Activated B cell treated with CpG ODN at 0.5 μM for 24 hours (primary cell): ENCODE data around the gene SPOCD1. TPM values are rescaled to one million over a fixed set of nuclear protein-coding genes. Genes with fewer than 3 reads are reported as not detected.

Experiments
- ATAC-seq: fragments of 200-7000 bp; cut with Tn5 transposase; one replicate; pipeline ENCODE4 v1.10.0; 2021; ENCODE audit warnings: low read depth, mild to moderate bottlenecking, moderate library complexity
- CTCF ChIA-PET: fragments of 350-600 bp; sonication (Branson Sonifier 250); formaldehyde crosslinking; loops from one replicate; lab custom pipeline; 2021; ENCODE audit warnings: antibody characterized with exemption; lab: Charles Lee
- POLR2A ChIA-PET: fragments of 350-600 bp; sonication (Branson Sonifier 250); formaldehyde crosslinking; loops from one replicate; lab custom pipeline; 2021; ENCODE audit warnings: antibody characterized with exemption; lab: Charles Lee
- DNase-seq: peaks from one replicate; pipeline ENCODE4 v3.0.0; 2022
- H3K27ac Mint-ChIP-seq: one replicate; pipeline ENCODE4 v1.8.0; 2020; ENCODE audit warnings: mixed read lengths
- H3K27me3 Mint-ChIP-seq: one replicate; pipeline ENCODE4 v1.8.0; 2021; ENCODE audit warnings: mixed read lengths
- H3K36me3 Mint-ChIP-seq: one replicate; pipeline ENCODE4 v1.8.0; 2021; ENCODE audit warnings: low read depth, mixed read lengths
- H3K4me1 Mint-ChIP-seq: one replicate; pipeline ENCODE4 v1.8.0; 2021; ENCODE audit warnings: mixed read lengths
- H3K4me3 Mint-ChIP-seq: one replicate; pipeline ENCODE4 v1.8.0; 2020; ENCODE audit warnings: mild to moderate bottlenecking, mixed read lengths
- H3K9me3 Mint-ChIP-seq: one replicate; pipeline ENCODE4 v1.8.0; 2020; ENCODE audit warnings: mixed read lengths
- CTCF ChIP-seq: fragments of 200-600 bp; IDR thresholded peaks from one replicate; pipeline ENCODE4 v1.8.0; 2022; ENCODE audit warnings: antibody characterized with exemption, mild to moderate bottlenecking
- intact Hi-C: fragments of 100-400 bp; cut with micrococcal nuclease; formaldehyde crosslinking; loops from one replicate; pipeline ENCODE4 v1.15.1; 2024
- total RNA-seq: library from RNA; stranded (reverse); gene quantifications from 2 replicates; pipeline ENCODE4 v1.2.3, GENCODE V29; 2022

SPOCD1 gene
- total RNA-seq, 1 donor from 2014 or later = not detected

GRCh38 chr1:31765041-31765467 is 50.8 kb downstream of the SPOCD1 start:
- intact Hi-C loops = no loop called here
- DNase-seq = no peak
- no peak overlapping the region for H3K27ac Mint-ChIP-seq
- ATAC-seq = no peak
- peaks cover 3% of the 10 kb centered on the region for H3K27me3 Mint-ChIP-seq
- H3K36me3 Mint-ChIP-seq = no peaks in the 10 kb centered on the region
- H3K4me1 Mint-ChIP-seq = peaks cover 48% of the 10 kb centered on the region
- CTCF ChIA-PET = interaction anchor here (1.0 to 2.0 kb wide), 4 partner anchors 14 to 199 kb away, joined by 3 to 10 read pairs (median 4); no protein-coding TSS in a partner anchor
- TF ChIP-seq CTCF = no peak
- peak overlapping the region; percentile 80 for H3K4me3 Mint-ChIP-seq
- POLR2A ChIA-PET = interaction anchor here (0.6 to 4.3 kb wide), 4 partner anchors 20 to 208 kb away, joined by 4 to 27 read pairs (median 6); no protein-coding TSS in a partner anchor
- H3K9me3 Mint-ChIP-seq = no peaks in the 10 kb centered on the region

GRCh38 chr1:31764312-31765040 is 51.3 kb downstream of the SPOCD1 start, which contains the start of gene ADGRB2:
ADGRB2 (minus strand) TSS chr1:31764340; CDS start chr1:31757221, 7,119 bp downstream.
- DNase-seq = peak; percentile 46

GRCh38 chr1:31763671-31764311 is 52.0 kb downstream of the SPOCD1 start:
- peak overlapping the region; percentile 78 for H3K4me3 Mint-ChIP-seq
- no peaks in the 10 kb centered on the region for H3K9me3 Mint-ChIP-seq

More at GRCh38 chr1:31764312-31765040, 51.3 kb downstream of the SPOCD1 start, which contains the start of gene ADGRB2:
- no peak for TF ChIP-seq CTCF
- ChIA-PET CTCF (interaction anchor here (1.0 to 4.7 kb wide), 5 partner anchors 14 to 199 kb away, joined by 3 to 68 read pairs (median 5); no protein-coding TSS in a partner anchor), POLR2A (interaction anchor here (0.6 to 4.3 kb wide), 3 partner anchors 20 to 208 kb away, joined by 4 to 27 read pairs (median 4); no protein-coding TSS in a partner anchor)
- Mint-ChIP-seq H3K4me3 (peak within 1 kb of the TSS; percentile 80), H3K36me3 (no peaks in the 10 kb centered on the region), H3K27me3 (peaks cover 3% of the 10 kb centered on the region), H3K27ac (no peak within 1 kb of the TSS), H3K9me3 (no peaks in the 10 kb centered on the region), H3K4me1 (peaks cover 45% of the 10 kb centered on the region)
- intact Hi-C loops = loop anchor here (1.0 to 5.0 kb wide), 2 partner anchors 8 to 173 kb away; partner anchors contain the start of gene PTP4A2
- ATAC-seq = peak; percentile 32

More at GRCh38 chr1:31763671-31764311, 52.0 kb downstream of the SPOCD1 start:
- DNase-seq = no peak
- H3K27me3 Mint-ChIP-seq = peaks cover 3% of the 10 kb centered on the region
- peak; percentile 2 for ATAC-seq
- intact Hi-C loops = loop anchor here (1.0 to 5.0 kb wide), 4 partner anchors 9 to 299 kb away; partner anchors contain the start of gene PTP4A2
- no peak for TF ChIP-seq CTCF
- POLR2A ChIA-PET = interaction anchor here (1.0 to 4.3 kb wide), 3 partner anchors 21 to 25 kb away, joined by 4 to 41 read pairs (median 27); no protein-coding TSS in a partner anchor
- CTCF ChIA-PET = interaction anchor here (1.1 to 4.7 kb wide), 6 partner anchors 12 to 299 kb away, joined by 3 to 68 read pairs (median 5); no protein-coding TSS in a partner anchor
- H3K36me3 Mint-ChIP-seq = no peaks in the 10 kb centered on the region
- no peak overlapping the region for H3K27ac Mint-ChIP-seq
- H3K4me1 Mint-ChIP-seq = peaks cover 38% of the 10 kb centered on the region
